HepG2 (cell line): ENCODE measurements around the gene CHMP1B. TPM values are rescaled to one million over a fixed set of nuclear protein-coding genes. Genes with fewer than 3 reads are reported as not detected.

Source experiments
- BCLAF1 ChIP-seq: fragments of 450-650 bp; IDR thresholded peaks from 2 replicates; pipeline ENCODE4 v1.6.1; 2017; ENCODE audit warnings: mild to moderate bottlenecking
- CBX5 ChIP-seq: sonication (generic); formaldehyde crosslinking; IDR thresholded peaks from 2 replicates; pipeline ENCODE4 v1.4.0; 2020; ENCODE audit warnings: missing genetic modification reagents, borderline replicate concordance
- CEBPB ChIP-seq: IDR thresholded peaks from 2 replicates; pipeline ENCODE4 v1.6.1; 2011; ENCODE audit warnings: low read depth, low read length, improper control_type of control experiment, borderline replicate concordance
- GZF1 ChIP-seq: sonication (generic); formaldehyde crosslinking; IDR thresholded peaks from 2 replicates; pipeline ENCODE4 v1.5.1; 2020; ENCODE audit warnings: mild to moderate bottlenecking, missing genetic modification reagents
- ZBTB20 ChIP-seq: sonication (generic); formaldehyde crosslinking; IDR thresholded peaks from 2 replicates; pipeline ENCODE4 v1.8.1; 2023; ENCODE audit warnings: missing genetic modification reagents, low read depth, mild to moderate bottlenecking, borderline replicate concordance
- ZBTB3 ChIP-seq: sonication (generic); formaldehyde crosslinking; IDR thresholded peaks from 2 replicates; pipeline ENCODE4 v1.4.0; 2020; ENCODE audit warnings: low read depth, mild to moderate bottlenecking, moderate library complexity, missing genetic modification reagents, borderline replicate concordance
- ZNF639 ChIP-seq: conservative IDR thresholded peaks from 2 replicates; pipeline ENCODE4 v1.6.1; 2018; ENCODE audit warnings: missing genetic modification reagents
- polyA plus RNA-seq, 8 experiments: library from polyadenylated mRNA; depleted of rRNA in 3 of 8; stranded (reverse) in 7 of 8; unstranded in 1 of 8; fragments of >200 nt; fragmentation: Illumina TruSeq in 4 of 8; extraction: Trizol in 4 of 8; gene quantifications; 2 replicates each; pipeline versions ENCODE4 v1.2.1 to v1.2.3, GENCODE V29; 2011 to 2016; ENCODE audit warnings: low read depth in 4 of 8, missing spikeins in 1 of 8, mixed read lengths in 1 of 8; ENCODE audit not compliant: insufficient read depth in 1 of 8
- total RNA-seq, 5 experiments: library from RNA; depleted of rRNA; stranded (reverse); fragments of >200 nt; fragmentation: Illumina TruSeq; extraction: Trizol; gene quantifications; 2 replicates each; pipeline ENCODE4 v1.2.3, GENCODE V29; 2016; ENCODE audit warnings: low read depth in 1 of 5
- TF ChIP-seq, protein P1 (sequence below): sonication (generic); formaldehyde crosslinking; IDR thresholded peaks from one replicate; pipeline ENCODE4 v1.5.1; 2020; ENCODE audit warnings: mild to moderate bottlenecking, missing genetic modification reagents; ENCODE audit errors: not compliant biosample characterization
- TF ChIP-seq, protein P2 (sequence below): IDR thresholded peaks from 2 replicates; pipeline ENCODE4 v1.6.1; 2016; ENCODE audit warnings: mild to moderate bottlenecking
- TF ChIP-seq, protein P3 (sequence below): sonication (generic); formaldehyde crosslinking; IDR thresholded peaks from 2 replicates; pipeline ENCODE4 v1.8.0; 2022; ENCODE audit warnings: mild to moderate bottlenecking, missing genetic modification reagents; ENCODE audit not compliant: insufficient replicate concordance
- TF ChIP-seq, protein P4 (sequence below): sonication (generic); formaldehyde crosslinking; IDR thresholded peaks from 2 replicates; pipeline ENCODE4 v1.4.0; 2020; ENCODE audit warnings: mild to moderate bottlenecking, missing genetic modification reagents

CHMP1B gene
- total and polyA plus RNA-seq, 2 of the 13 experiments (the other 11 are each of a cell fraction or from before 2014, with no cell fraction given) = 18.8 to 20.2 TPM

GRCh38 chr18:11849841-11850634, 1.2 kb upstream of the CHMP1B start (continued):
- TF ChIP-seq, protein P1, sequence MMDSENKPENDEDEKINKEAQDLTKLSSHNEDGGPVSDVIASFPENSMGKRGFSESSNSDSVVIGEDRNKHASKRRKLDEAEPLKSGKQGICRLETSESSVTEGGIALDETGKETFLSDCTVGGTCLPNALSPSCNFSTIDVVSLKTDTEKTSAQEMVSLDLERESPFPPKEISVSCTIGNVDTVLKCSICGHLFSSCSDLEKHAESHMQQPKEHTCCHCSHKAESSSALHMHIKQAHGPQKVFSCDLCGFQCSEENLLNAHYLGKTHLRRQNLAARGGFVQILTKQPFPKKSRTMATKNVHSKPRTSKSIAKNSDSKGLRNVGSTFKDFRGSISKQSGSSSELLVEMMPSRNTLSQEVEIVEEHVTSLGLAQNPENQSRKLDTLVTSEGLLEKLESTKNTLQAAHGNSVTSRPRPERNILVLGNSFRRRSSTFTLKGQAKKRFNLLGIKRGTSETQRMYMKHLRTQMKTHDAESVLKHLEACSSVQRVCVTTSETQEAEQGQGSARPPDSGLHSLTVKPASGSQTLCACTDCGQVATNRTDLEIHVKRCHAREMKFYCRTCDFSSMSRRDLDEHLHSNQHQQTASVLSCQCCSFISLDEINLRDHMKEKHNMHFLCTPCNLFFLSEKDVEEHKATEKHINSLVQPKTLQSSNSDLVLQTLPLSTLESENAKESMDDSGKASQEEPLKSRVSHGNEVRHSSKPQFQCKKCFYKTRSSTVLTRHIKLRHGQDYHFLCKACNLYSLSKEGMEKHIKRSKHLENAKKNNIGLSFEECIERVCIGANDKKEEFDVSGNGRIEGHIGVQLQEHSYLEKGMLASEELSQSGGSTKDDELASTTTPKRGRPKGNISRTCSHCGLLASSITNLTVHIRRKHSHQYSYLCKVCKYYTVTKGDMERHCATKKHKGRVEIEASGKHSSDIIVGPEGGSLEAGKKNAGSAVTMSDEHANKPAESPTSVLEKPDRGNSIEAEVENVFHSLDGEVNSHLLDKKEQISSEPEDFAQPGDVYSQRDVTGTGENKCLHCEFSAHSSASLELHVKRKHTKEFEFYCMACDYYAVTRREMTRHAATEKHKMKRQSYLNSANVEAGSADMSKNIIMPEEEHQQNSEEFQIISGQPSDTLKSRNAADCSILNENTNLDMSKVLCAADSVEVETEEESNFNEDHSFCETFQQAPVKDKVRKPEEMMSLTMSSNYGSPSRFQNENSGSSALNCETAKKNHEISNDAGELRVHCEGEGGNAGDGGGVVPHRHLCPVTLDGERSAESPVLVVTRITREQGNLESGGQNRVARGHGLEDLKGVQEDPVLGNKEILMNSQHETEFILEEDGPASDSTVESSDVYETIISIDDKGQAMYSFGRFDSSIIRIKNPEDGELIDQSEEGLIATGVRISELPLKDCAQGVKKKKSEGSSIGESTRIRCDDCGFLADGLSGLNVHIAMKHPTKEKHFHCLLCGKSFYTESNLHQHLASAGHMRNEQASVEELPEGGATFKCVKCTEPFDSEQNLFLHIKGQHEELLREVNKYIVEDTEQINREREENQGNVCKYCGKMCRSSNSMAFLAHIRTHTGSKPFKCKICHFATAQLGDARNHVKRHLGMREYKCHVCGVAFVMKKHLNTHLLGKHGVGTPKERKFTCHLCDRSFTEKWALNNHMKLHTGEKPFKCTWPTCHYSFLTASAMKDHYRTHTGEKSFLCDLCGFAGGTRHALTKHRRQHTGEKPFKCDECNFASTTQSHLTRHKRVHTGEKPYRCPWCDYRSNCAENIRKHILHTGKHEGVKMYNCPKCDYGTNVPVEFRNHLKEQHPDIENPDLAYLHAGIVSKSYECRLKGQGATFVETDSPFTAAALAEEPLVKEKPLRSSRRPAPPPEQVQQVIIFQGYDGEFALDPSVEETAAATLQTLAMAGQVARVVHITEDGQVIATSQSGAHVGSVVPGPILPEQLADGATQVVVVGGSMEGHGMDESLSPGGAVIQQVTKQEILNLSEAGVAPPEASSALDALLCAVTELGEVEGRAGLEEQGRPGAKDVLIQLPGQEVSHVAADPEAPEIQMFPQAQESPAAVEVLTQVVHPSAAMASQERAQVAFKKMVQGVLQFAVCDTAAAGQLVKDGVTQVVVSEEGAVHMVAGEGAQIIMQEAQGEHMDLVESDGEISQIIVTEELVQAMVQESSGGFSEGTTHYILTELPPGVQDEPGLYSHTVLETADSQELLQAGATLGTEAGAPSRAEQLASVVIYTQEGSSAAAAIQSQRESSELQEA (CRISPR knock-in tag) = no peak
- TF ChIP-seq GZF1 (CRISPR knock-in tag) = no peak
- 0 out of 2 replicates have a peak, but pooled peaks have one; percentile 36 for TF ChIP-seq ZNF639
- TF ChIP-seq CEBPB = no peak
- TF ChIP-seq, protein P2, sequence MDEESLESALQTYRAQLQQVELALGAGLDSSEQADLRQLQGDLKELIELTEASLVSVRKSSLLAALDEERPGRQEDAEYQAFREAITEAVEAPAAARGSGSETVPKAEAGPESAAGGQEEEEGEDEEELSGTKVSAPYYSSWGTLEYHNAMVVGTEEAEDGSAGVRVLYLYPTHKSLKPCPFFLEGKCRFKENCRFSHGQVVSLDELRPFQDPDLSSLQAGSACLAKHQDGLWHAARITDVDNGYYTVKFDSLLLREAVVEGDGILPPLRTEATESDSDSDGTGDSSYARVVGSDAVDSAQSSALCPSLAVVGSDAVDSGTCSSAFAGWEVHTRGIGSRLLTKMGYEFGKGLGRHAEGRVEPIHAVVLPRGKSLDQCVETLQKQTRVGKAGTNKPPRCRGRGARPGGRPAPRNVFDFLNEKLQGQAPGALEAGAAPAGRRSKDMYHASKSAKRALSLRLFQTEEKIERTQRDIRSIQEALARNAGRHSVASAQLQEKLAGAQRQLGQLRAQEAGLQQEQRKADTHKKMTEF = peak; percentile 41; the same call in 1 of the 2 replicates
- TF ChIP-seq, protein P3, sequence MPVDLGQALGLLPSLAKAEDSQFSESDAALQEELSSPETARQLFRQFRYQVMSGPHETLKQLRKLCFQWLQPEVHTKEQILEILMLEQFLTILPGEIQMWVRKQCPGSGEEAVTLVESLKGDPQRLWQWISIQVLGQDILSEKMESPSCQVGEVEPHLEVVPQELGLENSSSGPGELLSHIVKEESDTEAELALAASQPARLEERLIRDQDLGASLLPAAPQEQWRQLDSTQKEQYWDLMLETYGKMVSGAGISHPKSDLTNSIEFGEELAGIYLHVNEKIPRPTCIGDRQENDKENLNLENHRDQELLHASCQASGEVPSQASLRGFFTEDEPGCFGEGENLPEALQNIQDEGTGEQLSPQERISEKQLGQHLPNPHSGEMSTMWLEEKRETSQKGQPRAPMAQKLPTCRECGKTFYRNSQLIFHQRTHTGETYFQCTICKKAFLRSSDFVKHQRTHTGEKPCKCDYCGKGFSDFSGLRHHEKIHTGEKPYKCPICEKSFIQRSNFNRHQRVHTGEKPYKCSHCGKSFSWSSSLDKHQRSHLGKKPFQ (CRISPR knock-in tag) = no peak
- TF ChIP-seq, protein P4, sequence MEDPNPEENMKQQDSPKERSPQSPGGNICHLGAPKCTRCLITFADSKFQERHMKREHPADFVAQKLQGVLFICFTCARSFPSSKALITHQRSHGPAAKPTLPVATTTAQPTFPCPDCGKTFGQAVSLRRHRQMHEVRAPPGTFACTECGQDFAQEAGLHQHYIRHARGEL (CRISPR knock-in tag) = no peak
- no peak for TF ChIP-seq ZBTB3 (CRISPR knock-in tag)
- TF ChIP-seq ZBTB20 (CRISPR knock-in tag) = no peak
- no peak for TF ChIP-seq BCLAF1
- peak; percentile 74; the same call in 1 of the 2 replicates for TF ChIP-seq CBX5
